ENCODE measurements around the gene UGT3A2.

The UGT3A2 gene, protein sequence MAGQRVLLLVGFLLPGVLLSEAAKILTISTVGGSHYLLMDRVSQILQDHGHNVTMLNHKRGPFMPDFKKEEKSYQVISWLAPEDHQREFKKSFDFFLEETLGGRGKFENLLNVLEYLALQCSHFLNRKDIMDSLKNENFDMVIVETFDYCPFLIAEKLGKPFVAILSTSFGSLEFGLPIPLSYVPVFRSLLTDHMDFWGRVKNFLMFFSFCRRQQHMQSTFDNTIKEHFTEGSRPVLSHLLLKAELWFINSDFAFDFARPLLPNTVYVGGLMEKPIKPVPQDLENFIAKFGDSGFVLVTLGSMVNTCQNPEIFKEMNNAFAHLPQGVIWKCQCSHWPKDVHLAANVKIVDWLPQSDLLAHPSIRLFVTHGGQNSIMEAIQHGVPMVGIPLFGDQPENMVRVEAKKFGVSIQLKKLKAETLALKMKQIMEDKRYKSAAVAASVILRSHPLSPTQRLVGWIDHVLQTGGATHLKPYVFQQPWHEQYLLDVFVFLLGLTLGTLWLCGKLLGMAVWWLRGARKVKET

DNA sequence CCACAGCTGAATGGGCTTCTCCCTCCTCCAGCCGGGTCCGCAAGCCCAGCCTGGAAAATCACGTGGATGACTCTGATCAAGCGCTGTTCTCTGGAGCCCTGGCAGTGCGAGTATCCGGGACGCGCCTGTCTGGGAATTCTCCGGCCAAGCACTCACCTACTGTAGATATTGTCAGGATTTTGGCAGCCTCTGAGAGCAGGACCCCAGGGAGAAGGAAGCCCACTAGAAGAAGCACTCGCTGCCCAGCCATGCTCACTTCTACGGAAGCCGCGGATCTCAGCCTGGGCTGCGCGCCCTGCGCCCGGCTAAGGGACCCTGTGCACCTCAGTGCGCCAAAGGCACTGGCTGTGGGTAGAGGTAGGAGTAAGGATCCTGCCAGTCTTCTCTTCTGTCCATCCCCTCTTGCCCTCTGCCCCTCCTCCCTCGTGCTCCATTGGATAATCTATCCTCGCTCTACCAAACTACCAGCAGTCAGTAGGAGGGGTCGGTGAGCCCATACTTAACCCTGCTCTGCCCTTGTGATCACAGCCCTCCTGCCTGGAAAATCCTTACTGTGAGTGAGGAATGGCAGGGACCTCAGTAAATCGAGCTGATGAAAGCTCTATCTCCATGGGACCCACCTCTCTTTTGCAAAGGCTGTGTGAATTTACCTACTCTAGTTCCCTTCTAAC, at the start of gene UGT3A2:
Gene UGT3A2 (minus strand): TSS at position 343 of the 671 bp plus-strand sequence. CDS start 93 bp downstream, at position 250.
- in situ Hi-C loops (cut with MboI; ENCODE audit: low sequenced_read_pairs), result no loop called here

DNA sequence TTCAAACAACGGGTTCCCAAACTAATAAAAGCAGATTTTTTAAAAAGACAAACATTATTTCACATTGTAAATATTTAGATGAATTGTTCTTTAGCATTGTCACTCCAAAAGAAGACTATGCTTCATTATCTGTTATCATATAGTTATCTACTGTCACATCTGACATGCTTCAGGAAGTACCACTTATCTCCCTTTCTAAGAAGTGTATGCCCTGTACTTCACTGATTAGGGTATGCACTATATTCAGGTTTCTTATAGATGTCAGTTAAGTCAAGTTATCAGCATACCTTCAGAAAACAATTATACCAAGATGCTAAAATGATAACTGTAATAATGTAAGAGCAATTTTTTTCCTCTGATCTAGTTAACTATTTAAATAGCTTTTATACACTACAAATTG, 44.6 kb upstream of the UGT3A2 start:
- in situ Hi-C loops (cut with MboI; ENCODE audit: low sequenced_read_pairs), result no loop called here

DNA sequence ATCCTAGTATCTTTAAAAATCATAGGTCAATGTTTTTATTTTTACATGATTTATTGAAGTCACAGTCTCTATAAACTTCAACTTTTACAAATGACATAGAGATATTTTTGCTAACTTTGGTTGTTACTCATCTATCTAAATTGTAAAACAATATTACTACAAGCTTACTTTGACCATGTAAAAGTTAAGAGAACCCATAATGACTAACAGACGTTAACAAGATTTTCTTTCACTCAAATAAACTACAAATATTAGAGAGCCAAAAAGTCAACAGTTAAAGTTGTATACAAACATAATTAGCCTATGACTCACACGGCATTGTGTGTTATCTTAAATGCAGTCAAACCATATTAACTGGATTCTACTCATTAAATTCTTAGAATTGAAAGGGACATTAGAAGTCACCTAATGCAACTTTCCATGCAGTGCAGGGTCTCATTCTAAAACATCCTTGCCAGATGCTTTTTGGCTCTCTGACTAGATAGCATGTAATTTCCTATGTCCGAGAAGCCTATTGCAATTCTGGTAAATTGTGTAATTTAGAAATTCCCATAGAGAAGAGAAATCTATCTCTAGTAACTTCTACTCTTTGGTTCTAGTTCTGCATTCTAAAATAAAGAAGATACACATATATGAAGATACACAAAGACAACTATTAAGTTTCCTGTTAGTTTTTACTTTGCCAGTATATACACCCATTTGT, 42.2 kb upstream of the UGT3A2 start:
- in situ Hi-C loops (cut with MboI; ENCODE audit: low sequenced_read_pairs), result no loop called here

GRCh38 chr5:36105819-36106218, 39.1 kb upstream of the UGT3A2 start:
- in situ Hi-C loops (cut with MboI; ENCODE audit: low sequenced_read_pairs), result no loop called here

DNA sequence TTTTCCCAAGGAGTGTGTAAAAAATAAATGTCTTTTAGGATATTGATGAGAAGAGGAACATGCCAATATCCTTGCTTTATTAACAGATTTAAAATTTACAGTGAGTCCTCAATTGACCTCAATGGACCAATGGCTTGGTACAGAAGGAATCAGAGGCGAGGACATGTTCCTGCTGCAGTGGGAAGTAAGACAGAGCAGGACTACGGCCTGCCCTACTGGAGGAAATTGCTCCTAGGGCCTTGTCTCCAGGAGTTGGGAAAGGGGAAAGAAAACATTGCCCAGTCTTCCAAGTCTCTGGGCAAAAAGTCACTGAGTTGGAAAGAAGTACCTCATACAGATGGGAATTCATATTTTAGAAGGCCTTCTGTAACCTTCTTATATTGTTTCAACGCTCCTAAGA, 33.1 kb upstream of the UGT3A2 start:
- in situ Hi-C loops (cut with MboI; ENCODE audit: low sequenced_read_pairs), result loop anchor here (25.0 kb wide), 1 partner anchor 588 kb away; no protein-coding TSS in a partner anchor

GRCh38 chr5:36096486-36096885, 29.8 kb upstream of the UGT3A2 start:
- in situ Hi-C loops (cut with MboI; ENCODE audit: low sequenced_read_pairs), result loop anchor here (25.0 kb wide), 1 partner anchor 591 kb away; no protein-coding TSS in a partner anchor

DNA sequence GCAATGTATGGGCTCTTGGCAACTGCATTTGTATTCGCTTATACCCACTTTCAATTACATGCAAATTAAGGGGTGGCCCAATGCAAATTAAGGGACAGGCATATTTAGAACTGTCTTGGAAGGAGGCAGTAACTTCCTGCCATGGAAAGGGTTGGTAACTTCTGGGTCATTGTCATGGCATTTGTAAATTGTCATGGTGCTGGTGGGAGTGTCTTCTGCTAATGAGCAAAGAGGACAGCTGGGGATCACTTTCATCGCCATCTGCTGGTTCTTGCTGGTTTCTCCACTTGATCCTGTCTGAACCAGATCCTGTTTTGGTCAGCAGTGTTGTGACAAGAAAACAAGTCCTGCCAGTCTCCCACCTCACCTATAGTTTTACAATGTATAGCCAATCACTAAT, 23.3 kb upstream of the UGT3A2 start:
- in situ Hi-C loops (cut with MboI; ENCODE audit: low sequenced_read_pairs), result loop anchor here (25.0 kb wide), 1 partner anchor 597 kb away; no protein-coding TSS in a partner anchor

DNA sequence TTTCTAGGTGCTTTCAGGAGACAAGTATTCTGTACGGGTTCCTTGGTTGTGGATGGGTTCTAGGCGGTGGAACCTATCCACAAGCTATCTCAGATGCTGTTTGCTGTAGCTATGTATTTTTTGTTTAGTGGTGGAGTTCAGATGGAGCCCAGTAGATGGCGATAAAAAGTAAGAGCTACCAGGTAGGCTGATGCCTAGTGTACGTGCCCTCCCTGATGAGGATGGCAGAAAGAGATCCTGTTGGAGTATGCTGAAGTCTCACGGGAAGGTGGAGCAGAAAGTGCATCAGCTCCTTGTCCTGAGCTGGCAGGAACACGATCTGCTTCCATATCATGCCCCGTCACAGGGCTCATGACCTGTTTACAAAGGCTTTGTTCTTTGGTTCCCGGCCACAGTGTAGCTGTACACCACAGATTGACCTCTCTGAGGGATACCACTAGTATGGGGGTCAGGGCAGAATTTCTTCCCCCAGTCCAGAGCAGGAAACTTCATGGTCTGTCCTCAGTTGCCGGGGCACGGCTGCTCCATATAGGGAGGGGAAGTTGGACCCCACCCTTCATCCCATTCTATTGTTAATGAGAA, 12.6 kb upstream of the UGT3A2 start:
- in situ Hi-C loops (cut with MboI; ENCODE audit: low sequenced_read_pairs), result loop anchor here (25.0 kb wide), 1 partner anchor 608 kb away; no protein-coding TSS in a partner anchor

DNA sequence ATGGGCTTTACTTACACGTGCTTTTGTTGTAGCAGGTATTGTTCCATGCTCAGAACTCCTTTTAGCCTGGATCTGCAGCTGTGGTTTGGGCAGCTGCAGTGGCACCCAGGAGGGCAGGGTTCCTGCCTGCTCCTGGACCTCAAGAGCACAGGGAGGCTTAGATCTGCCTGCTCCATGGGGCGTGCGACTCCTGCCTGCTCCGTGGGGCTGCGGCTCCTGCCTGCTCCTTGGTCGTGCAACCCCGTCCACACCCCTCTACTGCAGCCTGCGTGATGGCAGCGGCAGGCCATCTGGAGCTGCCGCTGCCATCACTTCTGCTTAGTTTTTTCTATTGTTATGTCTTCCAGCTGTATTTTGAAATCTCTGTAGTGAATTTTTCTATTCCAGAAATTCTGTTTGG, 11.7 kb upstream of the UGT3A2 start:
- in situ Hi-C loops (cut with MboI; ENCODE audit: low sequenced_read_pairs), result loop anchor here (25.0 kb wide), 1 partner anchor 609 kb away; no protein-coding TSS in a partner anchor

DNA sequence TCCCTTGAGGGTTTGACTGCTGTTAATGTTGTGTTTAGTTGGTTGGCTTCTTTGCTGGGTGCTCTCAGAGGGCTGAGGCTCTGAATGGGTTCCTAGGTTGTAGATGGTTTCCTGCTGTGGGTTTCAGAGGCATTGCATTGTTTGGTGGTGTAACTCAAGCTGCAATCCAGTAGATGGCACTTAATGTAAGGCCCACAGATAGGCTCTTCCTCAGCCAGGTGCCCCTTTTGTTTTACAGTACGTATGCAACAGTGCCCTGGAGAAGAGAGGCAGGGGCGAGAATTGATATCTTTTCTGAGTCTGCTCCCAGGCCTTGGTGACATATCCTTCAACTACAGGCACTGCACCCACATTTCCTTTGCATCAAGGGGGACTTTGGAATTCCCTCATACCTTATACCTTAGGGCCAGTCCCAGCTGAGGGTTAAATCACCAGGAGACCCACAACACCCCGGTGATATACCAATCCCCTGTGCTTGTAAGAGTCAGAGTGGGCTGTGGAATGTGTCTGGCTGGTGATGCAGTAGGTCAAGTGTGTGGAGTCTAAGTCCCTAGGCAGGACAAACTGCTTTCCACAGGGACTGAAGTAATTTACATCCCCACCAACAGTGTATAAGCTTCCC, 7.0 kb upstream of the UGT3A2 start:
- in situ Hi-C loops (cut with MboI; ENCODE audit: low sequenced_read_pairs), result no loop called here

GRCh38 chr5:36070687-36071571, 4.2 kb upstream of the UGT3A2 start:
- in situ Hi-C loops (cut with MboI; ENCODE audit: low sequenced_read_pairs), result no loop called here

DNA sequence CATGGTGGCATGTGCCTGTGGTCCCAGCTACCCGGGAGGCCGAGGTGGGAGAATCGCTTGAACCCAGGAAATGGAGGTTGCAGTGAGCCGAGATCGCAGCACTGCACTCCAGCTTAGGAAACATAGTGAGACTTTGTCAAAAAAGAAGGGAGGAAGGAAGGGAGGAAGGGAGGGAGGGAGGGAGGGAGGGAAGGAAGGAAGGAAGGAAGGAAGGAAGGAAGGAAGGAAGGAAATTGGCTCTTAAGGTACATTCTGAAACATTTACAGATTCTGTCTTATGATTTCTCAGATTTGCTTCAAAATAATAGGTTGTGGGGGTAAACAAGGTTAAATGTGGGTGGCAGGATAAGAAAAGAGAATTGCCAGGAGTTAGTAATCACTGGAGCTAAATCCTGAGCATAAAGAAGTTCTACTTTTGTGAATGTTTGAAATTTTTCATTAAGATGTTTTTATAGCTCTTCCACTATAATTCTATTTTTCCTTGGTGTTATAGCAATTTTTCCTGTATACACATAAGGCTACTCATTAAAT, 2.1 kb upstream of the UGT3A2 start:
- in situ Hi-C loops (cut with MboI; ENCODE audit: low sequenced_read_pairs), result no loop called here

DNA sequence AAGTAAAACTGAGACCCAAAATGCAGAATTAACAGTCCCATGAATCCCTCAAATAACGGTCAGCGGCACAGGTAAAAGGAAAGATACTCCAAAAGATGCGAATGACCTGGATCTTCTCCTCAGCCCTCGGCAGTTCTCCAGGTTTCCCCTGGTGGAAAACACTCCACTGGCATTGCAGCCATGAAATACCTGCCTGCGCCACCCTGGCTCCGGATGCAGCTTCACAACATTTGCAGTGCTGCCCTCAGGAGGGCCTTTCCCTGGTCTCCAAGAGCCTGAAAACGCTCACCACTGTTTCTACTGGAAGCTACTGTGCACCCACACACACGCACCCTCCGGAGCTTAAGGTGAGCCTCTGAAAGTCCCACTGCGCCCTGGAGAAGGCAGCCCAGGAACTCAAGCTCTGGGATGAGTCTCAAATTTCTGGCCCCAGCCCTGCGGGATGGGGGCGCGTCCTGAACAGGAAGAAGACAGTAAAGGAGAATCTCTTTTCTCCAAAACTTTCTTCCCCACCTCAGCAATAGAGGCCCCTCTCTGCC, 612 bp downstream of the UGT3A2 start:
- in situ Hi-C loops (cut with MboI; ENCODE audit: low sequenced_read_pairs), result no loop called here

DNA sequence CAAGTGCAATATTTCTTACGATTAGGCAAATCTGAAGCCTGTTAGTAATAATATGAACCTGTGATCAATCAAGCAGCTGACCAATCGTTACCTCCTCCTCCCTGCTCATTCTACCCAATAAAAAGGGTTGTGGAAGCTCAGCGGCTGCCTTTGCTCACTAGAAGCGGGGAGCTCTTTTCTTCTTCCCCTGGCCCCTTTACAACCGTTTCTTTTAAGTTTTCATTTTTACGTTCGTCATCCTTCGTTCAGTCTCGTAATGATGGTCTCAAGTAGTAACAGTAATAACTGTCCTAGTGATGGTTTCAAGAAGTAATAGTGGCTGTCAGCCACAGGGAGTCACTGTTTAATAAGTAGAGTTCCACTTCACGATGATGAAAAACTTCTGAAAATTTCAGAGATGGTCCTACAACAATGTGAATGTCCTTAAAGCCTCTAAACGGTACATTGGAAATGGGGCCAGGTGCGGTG, 6.2 kb downstream of the UGT3A2 start:
- in situ Hi-C loops (cut with MboI; ENCODE audit: low sequenced_read_pairs), result no loop called here

GRCh38 chr5:36059571-36060419, 6.9 kb downstream of the UGT3A2 start:
- in situ Hi-C loops (cut with MboI; ENCODE audit: low sequenced_read_pairs), result no loop called here

- in situ Hi-C loops (cut with MboI; ENCODE audit: low sequenced_read_pairs), result no loop called here
Observed at GRCh38 chr5:36058776-36059175, 7.9 kb downstream of the UGT3A2 start.

DNA sequence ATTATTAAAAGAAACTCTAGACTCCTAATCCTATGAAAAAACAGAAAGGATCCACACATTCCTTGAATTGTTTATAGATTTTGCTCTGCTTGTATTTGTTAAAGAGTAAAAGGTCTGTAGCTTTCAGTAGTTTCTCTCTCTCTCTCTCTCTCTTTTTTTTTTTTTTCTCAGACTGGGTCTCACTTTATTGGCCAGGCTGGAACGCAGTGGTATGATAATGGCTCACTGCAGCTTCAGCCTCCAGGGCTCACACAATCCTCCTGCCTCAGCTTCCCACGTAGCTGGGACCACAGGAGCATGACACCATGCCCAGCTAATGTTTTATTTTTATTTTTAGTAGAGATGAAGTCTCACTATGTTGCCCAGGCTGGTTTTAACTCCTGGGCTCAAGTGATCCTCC, 9.3 kb downstream of the UGT3A2 start:
- in situ Hi-C loops (cut with MboI; ENCODE audit: low sequenced_read_pairs), result no loop called here

GRCh38 chr5:36056422-36056821, 10.3 kb downstream of the UGT3A2 start:
- in situ Hi-C loops (cut with MboI; ENCODE audit: low sequenced_read_pairs), result no loop called here
